Stimulated activated CD4-positive, alpha-beta T cell treated with anti-CD3 and anti-CD28 coated beads, Interleukin-15, amount 100 ng/mL, for 48 hours (primary cell): ENCODE data around the gene KCNJ12.
"Not testable (repeated sequence)": the region's sequence is repeated elsewhere in the genome, so short reads cannot be mapped to it uniquely, and the experiment has no call there.

ENCODE experiments used
- DNase-seq, 2 donors: peaks; one replicate each; pipeline ENCODE4 v3.0.0-alpha.2; 2020; ENCODE audit warnings: low read depth in 2 of 2

The KCNJ12 gene

GRCh38 chr17:21387616-21388015 lies 11.5 kb downstream of the KCNJ12 start:
- DNase-seq: no peak

GRCh38 chr17:21388066-21388465 lies 11.9 kb downstream of the KCNJ12 start:
- no peak for DNase-seq

GRCh38 chr17:21388944-21389343 lies 12.8 kb downstream of the KCNJ12 start:
- no peak for DNase-seq

- DNase-seq: no peak
Observed at GRCh38 chr17:21389394-21389793, 13.2 kb downstream of the KCNJ12 start.

GRCh38 chr17:21390294-21390693 lies 14.1 kb downstream of the KCNJ12 start:
- DNase-seq: no peak

GRCh38 chr17:21392266-21392665 lies 16.1 kb downstream of the KCNJ12 start:
- no peak for DNase-seq

GRCh38 chr17:21394265-21394664 lies 18.1 kb downstream of the KCNJ12 start:
- DNase-seq: no peak

GRCh38 chr17:21395764-21396163 lies 19.6 kb downstream of the KCNJ12 start:
- no peak for DNase-seq

- no peak for DNase-seq
Observed at GRCh38 chr17:21396237-21396636, 20.1 kb downstream of the KCNJ12 start.

- no peak for DNase-seq
Observed at GRCh38 chr17:21397341-21398190, 21.4 kb downstream of the KCNJ12 start.

- no peak for DNase-seq
Observed at GRCh38 chr17:21399474-21400186, 23.5 kb downstream of the KCNJ12 start.

- DNase-seq: not testable (repeated sequence)
Observed at GRCh38 chr17:21400187-21400569, 24.0 kb downstream of the KCNJ12 start.

GRCh38 chr17:21400816-21401593 lies 24.8 kb downstream of the KCNJ12 start:
- no peak for DNase-seq

- DNase-seq: not testable (repeated sequence)
Observed at GRCh38 chr17:21402166-21402571, 26.0 kb downstream of the KCNJ12 start.

- DNase-seq: not testable (repeated sequence)
Observed at GRCh38 chr17:21402926-21403325, 26.8 kb downstream of the KCNJ12 start.

- not testable (repeated sequence) for DNase-seq
Observed at GRCh38 chr17:21404106-21404505, 27.9 kb downstream of the KCNJ12 start.

- DNase-seq: not testable (repeated sequence)
Observed at GRCh38 chr17:21404539-21404938, 28.4 kb downstream of the KCNJ12 start.

GRCh38 chr17:21404956-21405731 lies 29.0 kb downstream of the KCNJ12 start:
- not testable (repeated sequence) for DNase-seq

- not testable (repeated sequence) for DNase-seq
Observed at GRCh38 chr17:21405904-21406400, 29.8 kb downstream of the KCNJ12 start.

- not testable (repeated sequence) for DNase-seq
Observed at GRCh38 chr17:21406616-21407404, 30.7 kb downstream of the KCNJ12 start.
